K562 (cell line): ENCODE results near the gene TECPR1. TPM values are rescaled to one million over a fixed set of nuclear protein-coding genes. Genes with fewer than 3 reads are reported as not detected.

Experiments used
- BRF1 ChIP-seq: IDR thresholded peaks from 3 replicates; pipeline ENCODE4 v1.6.1; 2011; ENCODE audit warnings: borderline replicate concordance, mild to moderate bottlenecking; ENCODE audit not compliant: insufficient read length; ENCODE audit errors: extremely low read depth
- CAMTA2 ChIP-seq: fragments of 250-450 bp; sonication (Bioruptor Pico); conservative IDR thresholded peaks from 2 replicates; pipeline ENCODE4 v1.5.1; 2022
- CHD7 ChIP-seq: fragments of 200-600 bp; sonication (generic); IDR thresholded peaks from one replicate; pipeline ENCODE4 v1.6.1; 2012; ENCODE audit warnings: mild to moderate bottlenecking, low read depth, low read length, inconsistent platforms
- CREB1 ChIP-seq, 2 experiments: sonication (generic) in 1 of 2; formaldehyde crosslinking in 1 of 2; IDR thresholded peaks; 2 replicates each; pipeline versions ENCODE4 v1.6.1 to v1.8.0; 2012 to 2022; ENCODE audit warnings: inconsistent platforms in 1 of 2, mild to moderate bottlenecking in 1 of 2, missing genetic modification reagents in 1 of 2, moderate library complexity in 1 of 2
- FOXM1 ChIP-seq, 2 experiments: fragments of 450-650 bp in 1 of 2; sonication (generic) in 1 of 2; formaldehyde crosslinking in 1 of 2; IDR thresholded peaks; 2 replicates each; pipeline versions ENCODE4 v1.6.1 to v1.9.0; 2017 to 2022; ENCODE audit warnings: low read depth in 2 of 2, mild to moderate bottlenecking in 2 of 2, missing genetic modification reagents in 1 of 2, moderate library complexity in 1 of 2
- FOXP1 ChIP-seq: sonication (generic); formaldehyde crosslinking; IDR thresholded peaks from 2 replicates; pipeline ENCODE4 v1.8.0; 2022; ENCODE audit warnings: mild to moderate bottlenecking, missing genetic modification reagents
- HDAC3 ChIP-seq: fragments of 450-650 bp; IDR thresholded peaks from 2 replicates; pipeline ENCODE4 v1.6.1; 2018; ENCODE audit warnings: borderline replicate concordance, mild to moderate bottlenecking, moderate library complexity; ENCODE audit not compliant: partially characterized antibody
- JUND ChIP-seq, 2 experiments: IDR thresholded peaks; 2 replicates in 1 of 2; 3 replicates in 1 of 2; pipeline ENCODE4 v1.6.1; 2011; ENCODE audit warnings: borderline replicate concordance in 2 of 2, low read depth in 2 of 2, low read length in 2 of 2, improper control_type of control experiment in 1 of 2, missing biosample characterization in 1 of 2, missing genetic modification characterization in 1 of 2, missing genetic modification reagents in 1 of 2
- KDM5B ChIP-seq: fragments of 200-600 bp; sonication (generic); IDR thresholded peaks from 2 replicates; pipeline ENCODE4 v1.6.1; 2012; ENCODE audit warnings: low read depth, mild to moderate bottlenecking, moderate library complexity, low read length, control low read depth, inconsistent platforms; ENCODE audit not compliant: insufficient replicate concordance
- NCOA2 ChIP-seq, 2 experiments: fragments of 450-650 bp; IDR thresholded peaks; 2 replicates each; pipeline ENCODE4 v1.6.1; 2018; ENCODE audit warnings: mild to moderate bottlenecking in 2 of 2, moderate library complexity in 1 of 2; ENCODE audit not compliant: partially characterized antibody in 2 of 2
- PTRF ChIP-seq: fragments of 450-650 bp; IDR thresholded peaks from 2 replicates; pipeline ENCODE4 v1.6.1; 2016; ENCODE audit warnings: mild to moderate bottlenecking, missing genetic modification characterization, missing compliant biosample characterization
- TCF7L2 ChIP-seq: fragments of 150-350 bp; IDR thresholded peaks from 2 replicates; pipeline ENCODE4 v1.6.1; 2016; ENCODE audit warnings: low read depth, mild to moderate bottlenecking, low read length, moderate library complexity
- polyA plus RNA-seq, 8 experiments: library from polyadenylated mRNA; depleted of rRNA in 4 of 8; stranded (reverse) in 5 of 8; unstranded in 3 of 8; fragments of >200 nt; fragmentation: Nextera tagmentation in 2 of 8; fragmentation: Illumina TruSeq in 1 of 8; extraction: Ambion mirVana in 2 of 8; extraction: Trizol in 1 of 8; gene quantifications; 2 replicates each; pipeline versions ENCODE4 v1.2.1 to v1.2.3, GENCODE V29; 2011 to 2014; ENCODE audit warnings: inconsistent platforms in 1 of 8, missing spikeins in 1 of 8
- total RNA-seq, 7 experiments: library from RNA; depleted of rRNA in 6 of 7; stranded (reverse); fragments of >200 nt in 6 of 7; fragmentation: Illumina TruSeq in 2 of 7; extraction: Trizol in 2 of 7; gene quantifications; 2 replicates each; pipeline versions ENCODE4 v1.2.1 to v1.2.3, GENCODE V29; 2011 to 2021; ENCODE audit warnings: low replicate concordance in 1 of 7

TECPR1 gene
- total and polyA plus RNA-seq, 9 of the 15 experiments (the other 6 are each of a cell fraction or from before 2014, with no cell fraction given): 0.17 to 15.0 (median 2.2) TPM

GRCh38 chr7:98280791-98281756 lies 29.0 kb upstream of the TECPR1 start, which contains the start of gene BRI3 (continued):
- TF ChIP-seq FOXM1 (IDR thresholded peaks at IDR 0.05; ENCODE audit: low read depth) (no peak), FOXM1 (CRISPR knock-in tag; IDR thresholded peaks at IDR 0.05; ENCODE audit: low read depth) (no peak), CREB1 (IDR thresholded peaks at IDR 0.05) (no peak), CREB1 (CRISPR knock-in tag; IDR thresholded peaks at IDR 0.05) (no peak), HDAC3 (no peak), CHD7 (no peak), NCOA2 (IDR thresholded peaks at IDR 0.05; ENCODE audit: partially characterized antibody in 2 of 2) (no peak), JUND (IDR thresholded peaks at IDR 0.05; ENCODE audit: borderline replicate concordance, low read depth, low read length) (no peak), JUND (tag; IDR thresholded peaks at IDR 0.05; ENCODE audit: borderline replicate concordance, low read depth, low read length) (no peak), CAMTA2 (CRISPR knock-in tag) (no peak), BRF1 (no peak), KDM5B (peak; percentile 63), FOXP1 (CRISPR knock-in tag) (no peak), PTRF (tag) (no peak), TCF7L2 (no peak)
